ENCODE data around the gene HIF3A.
A peak's percentile ranks its signal among the peaks of the same experiment; 100 is the strongest.
"Not testable (repeated sequence)": the region's sequence is repeated elsewhere in the genome, so short reads cannot be mapped to it uniquely, and the experiment has no call there.

Gene HIF3A

GRCh38 chr19:46265217-46265828, 31.5 kb upstream of the HIF3A start:
- peak; percentile 78 for TF ChIP-seq CTCF (conservative IDR thresholded peaks at IDR 0.05; ENCODE audit: low read depth)
- CTCF ChIA-PET, result interaction anchor here (0.6 to 4.1 kb wide), 12 partner anchors 16 to 304 kb away, joined by 3 to 38 read pairs (median 6); partner anchors contain the start of gene PGLYRP1
- no peak overlapping the region for H3K27ac ChIP-seq
- peak; percentile 79 for DNase-seq (ENCODE audit: low spot score)
- POLR2A ChIA-PET (ENCODE audit: low non-redundant PET), result no interaction called here

GRCh38 chr19:46269101-46269500, 27.7 kb upstream of the HIF3A start:
- no peak overlapping the region for H3K27ac ChIP-seq
- no peak for DNase-seq (ENCODE audit: low spot score)
- ChIA-PET POLR2A (ENCODE audit: low non-redundant PET) (no interaction called here), CTCF (interaction anchor here (0.6 to 1.2 kb wide), 5 partner anchors 48 to 309 kb away, joined by 3 to 4 read pairs (median 3); no protein-coding TSS in a partner anchor)
- TF ChIP-seq CTCF (conservative IDR thresholded peaks at IDR 0.05; ENCODE audit: low read depth), result no peak

- ChIA-PET POLR2A (ENCODE audit: low non-redundant PET) (no interaction called here), CTCF (interaction anchor here (0.6 to 1.4 kb wide), 2 partner anchors 10 kb away, joined by 4 read pairs; no protein-coding TSS in a partner anchor)
- H3K27ac ChIP-seq, result peak overlapping the region; percentile 92
- DNase-seq (ENCODE audit: low spot score), result no peak
- TF ChIP-seq CTCF (conservative IDR thresholded peaks at IDR 0.05; ENCODE audit: low read depth), result no peak
Measured at GRCh38 chr19:46270521-46271256, 26.2 kb upstream of the HIF3A start.

GRCh38 chr19:46271481-46272197, 25.2 kb upstream of the HIF3A start:
- POLR2A ChIA-PET (ENCODE audit: low non-redundant PET), result no interaction called here
- H3K27ac ChIP-seq, result peak overlapping the region; percentile 92
- TF ChIP-seq CTCF (conservative IDR thresholded peaks at IDR 0.05; ENCODE audit: low read depth), result no peak
- CTCF ChIA-PET, result interaction anchor here (0.8 to 1.5 kb wide), 4 partner anchors 9 to 195 kb away, joined by 4 to 5 read pairs (median 4); no protein-coding TSS in a partner anchor
- DNase-seq (ENCODE audit: low spot score), result peak; percentile 44

- H3K27ac ChIP-seq; DNase-seq (ENCODE audit: low spot score); POLR2A ChIA-PET (ENCODE audit: low non-redundant PET): not testable (repeated sequence)
- CTCF ChIA-PET, result interaction anchor here (1.1 kb wide), 1 partner anchor 245 kb away, joined by 3 read pairs; no protein-coding TSS in a partner anchor
Measured at GRCh38 chr19:46273931-46274330, 22.9 kb upstream of the HIF3A start.

GRCh38 chr19:46279177-46279576, 17.7 kb upstream of the HIF3A start:
- TF ChIP-seq CTCF (conservative IDR thresholded peaks at IDR 0.05; ENCODE audit: low read depth), result no peak
- CTCF ChIA-PET, result interaction anchor here (0.6 kb wide), 1 partner anchor 11 kb away, joined by 4 read pairs; no protein-coding TSS in a partner anchor
- H3K27ac ChIP-seq, result no peak overlapping the region
- POLR2A ChIA-PET (ENCODE audit: low non-redundant PET), result no interaction called here
- no peak for DNase-seq (ENCODE audit: low spot score)

All from RWPE1 (cell line).